ENCODE data around the gene STMN3. TPM values are rescaled to one million over a fixed set of nuclear protein-coding genes. Genes with fewer than 3 reads are reported as not detected.

Gene STMN3
- total RNA-seq, 4 donors from 2014 or later = 2.4 to 6.4 (median 4.7) TPM

DNA sequence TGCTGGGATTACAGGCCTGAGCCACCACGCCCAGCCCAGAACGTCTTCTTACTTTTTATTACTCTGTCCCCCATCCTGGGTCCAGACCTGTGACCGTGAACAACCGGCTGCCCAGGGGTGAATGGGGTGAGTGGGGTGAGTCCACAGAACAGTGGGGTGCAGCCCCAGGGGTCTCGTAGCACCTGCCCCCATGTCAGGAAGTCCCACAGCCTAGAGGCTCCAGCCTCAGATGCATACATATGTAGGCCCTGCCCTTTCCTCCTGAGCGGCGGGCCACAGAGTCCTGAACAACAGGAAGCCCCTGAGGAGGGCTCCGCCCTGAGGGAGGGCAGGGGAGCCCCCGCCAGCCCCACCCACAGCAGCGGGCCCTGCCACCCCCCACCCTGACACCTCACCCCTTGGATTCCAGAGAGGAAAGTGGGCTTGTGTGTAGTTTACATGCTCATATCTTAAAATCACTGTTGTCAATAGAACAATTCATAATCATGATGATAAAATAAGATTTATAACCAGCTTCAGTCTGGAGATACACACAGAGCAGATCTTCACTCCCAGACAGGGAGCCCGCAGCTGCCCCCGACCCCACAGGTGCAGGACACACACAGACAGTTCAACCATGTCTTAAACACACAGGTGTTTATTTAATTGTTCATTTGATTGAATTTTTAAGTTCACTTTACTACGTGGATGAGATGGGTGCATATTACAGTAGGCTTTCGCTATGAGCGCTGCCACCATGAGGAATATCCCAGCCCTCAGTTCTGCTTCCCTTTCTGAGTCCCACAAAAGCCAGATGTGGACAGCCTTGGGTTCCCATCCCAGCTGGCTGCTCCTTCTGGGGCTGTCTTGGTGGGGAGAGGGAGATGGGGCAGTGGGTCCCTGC lies 13.9 kb downstream of the STMN3 start:
- TF ChIP-seq, protein P1, sequence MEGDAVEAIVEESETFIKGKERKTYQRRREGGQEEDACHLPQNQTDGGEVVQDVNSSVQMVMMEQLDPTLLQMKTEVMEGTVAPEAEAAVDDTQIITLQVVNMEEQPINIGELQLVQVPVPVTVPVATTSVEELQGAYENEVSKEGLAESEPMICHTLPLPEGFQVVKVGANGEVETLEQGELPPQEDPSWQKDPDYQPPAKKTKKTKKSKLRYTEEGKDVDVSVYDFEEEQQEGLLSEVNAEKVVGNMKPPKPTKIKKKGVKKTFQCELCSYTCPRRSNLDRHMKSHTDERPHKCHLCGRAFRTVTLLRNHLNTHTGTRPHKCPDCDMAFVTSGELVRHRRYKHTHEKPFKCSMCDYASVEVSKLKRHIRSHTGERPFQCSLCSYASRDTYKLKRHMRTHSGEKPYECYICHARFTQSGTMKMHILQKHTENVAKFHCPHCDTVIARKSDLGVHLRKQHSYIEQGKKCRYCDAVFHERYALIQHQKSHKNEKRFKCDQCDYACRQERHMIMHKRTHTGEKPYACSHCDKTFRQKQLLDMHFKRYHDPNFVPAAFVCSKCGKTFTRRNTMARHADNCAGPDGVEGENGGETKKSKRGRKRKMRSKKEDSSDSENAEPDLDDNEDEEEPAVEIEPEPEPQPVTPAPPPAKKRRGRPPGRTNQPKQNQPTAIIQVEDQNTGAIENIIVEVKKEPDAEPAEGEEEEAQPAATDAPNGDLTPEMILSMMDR (IDR thresholded peaks at IDR 0.05; ENCODE audit: low read depth) = no peak

DNA sequence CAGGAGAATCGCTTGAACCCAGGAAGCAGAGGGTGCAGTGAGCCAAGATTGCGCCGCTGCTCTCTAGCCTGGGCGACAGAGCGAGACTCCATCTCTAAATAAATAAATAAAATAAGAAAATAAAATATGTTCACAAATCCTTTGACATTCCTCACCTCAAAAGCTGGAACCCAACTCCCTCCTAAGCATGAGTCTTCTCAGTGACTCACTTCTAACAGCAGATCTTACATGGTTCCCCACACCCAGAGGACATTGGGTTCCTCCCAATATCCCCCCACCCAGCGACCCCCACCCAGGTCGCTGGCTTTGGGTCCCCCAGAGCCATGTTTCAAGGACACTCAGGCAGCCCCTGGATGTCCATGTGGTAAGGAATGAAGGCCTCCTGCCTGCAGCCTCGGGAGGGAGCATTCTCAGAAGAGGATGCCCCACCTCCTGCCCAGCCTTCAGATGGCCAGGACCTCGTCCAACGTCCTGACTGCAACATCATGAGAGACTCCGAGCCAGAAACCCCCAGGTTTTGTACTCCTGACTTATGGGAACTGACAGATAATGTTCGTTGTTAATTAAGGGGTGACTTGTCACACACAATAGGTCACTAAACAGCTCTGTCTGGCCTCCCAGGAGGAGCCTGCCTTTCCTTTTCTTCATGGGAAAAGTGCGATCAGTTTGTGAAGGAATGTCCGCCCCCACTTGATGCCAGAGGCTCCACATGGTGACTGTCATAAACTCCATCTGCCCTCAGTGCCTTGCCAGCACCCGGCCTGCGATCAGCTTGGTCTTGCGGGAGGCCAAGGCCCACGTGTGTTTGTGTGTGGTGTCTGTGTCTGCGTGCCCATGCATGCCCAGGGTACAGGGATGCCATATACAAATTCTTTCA lies 16.2 kb downstream of the STMN3 start:
- TF ChIP-seq, protein P1 (IDR thresholded peaks at IDR 0.05; ENCODE audit: low read depth) = no peak

DNA sequence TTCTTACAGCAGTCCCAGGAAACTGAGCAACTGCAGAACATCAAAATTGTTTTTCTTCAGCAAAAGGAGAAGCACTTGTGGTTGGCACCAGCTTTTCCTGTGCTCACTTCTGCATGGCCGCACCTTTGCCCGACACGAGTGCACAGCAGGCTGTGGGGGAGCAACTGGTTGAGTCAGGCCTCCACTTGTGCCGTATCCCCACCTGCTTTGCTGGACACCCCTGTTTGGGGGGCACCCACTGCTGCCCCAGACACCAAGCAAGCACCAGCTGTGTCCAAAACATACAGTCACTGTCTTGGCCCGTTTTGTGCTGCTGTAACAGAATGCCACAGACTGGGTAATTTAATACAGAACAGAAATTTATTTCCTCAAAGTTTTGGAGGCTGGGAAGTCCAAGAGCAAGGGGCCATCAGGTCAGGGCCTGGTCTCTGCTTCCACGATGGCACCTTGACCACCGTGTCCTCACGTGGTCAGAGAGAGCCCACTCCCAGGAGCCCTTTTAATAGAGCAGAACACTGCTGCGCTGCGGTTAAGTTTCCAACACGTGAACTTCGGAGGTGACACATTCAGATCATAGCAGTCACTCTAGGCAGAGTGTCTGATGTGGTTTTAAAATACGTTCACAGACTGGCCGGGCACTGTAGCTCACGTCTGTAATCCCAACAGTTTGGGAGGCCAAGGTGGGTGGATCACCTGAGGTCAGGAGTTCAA lies 17.6 kb downstream of the STMN3 start:
- TF ChIP-seq, protein P1 (IDR thresholded peaks at IDR 0.05; ENCODE audit: low read depth) = no peak

DNA sequence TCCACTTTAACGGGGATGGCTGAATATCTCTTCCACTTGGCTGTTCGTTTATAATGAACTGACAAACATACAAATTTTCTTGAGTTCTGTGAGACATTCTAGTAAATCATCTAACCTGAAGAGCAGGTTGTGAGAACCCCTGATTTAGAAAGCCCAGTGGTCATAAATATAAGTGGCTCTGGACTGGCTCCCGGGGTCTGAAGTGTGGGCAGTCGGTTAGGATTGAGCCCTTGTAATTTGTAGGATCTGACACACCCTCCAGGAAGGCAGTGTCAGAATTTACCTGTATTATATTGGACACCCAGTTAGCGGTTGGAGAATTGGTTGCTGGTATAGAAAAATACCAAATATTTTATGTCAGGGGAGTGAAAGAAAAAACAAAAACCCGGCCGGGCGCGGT lies 19.5 kb downstream of the STMN3 start:
- TF ChIP-seq, protein P1 (IDR thresholded peaks at IDR 0.05; ENCODE audit: low read depth) = no peak

DNA sequence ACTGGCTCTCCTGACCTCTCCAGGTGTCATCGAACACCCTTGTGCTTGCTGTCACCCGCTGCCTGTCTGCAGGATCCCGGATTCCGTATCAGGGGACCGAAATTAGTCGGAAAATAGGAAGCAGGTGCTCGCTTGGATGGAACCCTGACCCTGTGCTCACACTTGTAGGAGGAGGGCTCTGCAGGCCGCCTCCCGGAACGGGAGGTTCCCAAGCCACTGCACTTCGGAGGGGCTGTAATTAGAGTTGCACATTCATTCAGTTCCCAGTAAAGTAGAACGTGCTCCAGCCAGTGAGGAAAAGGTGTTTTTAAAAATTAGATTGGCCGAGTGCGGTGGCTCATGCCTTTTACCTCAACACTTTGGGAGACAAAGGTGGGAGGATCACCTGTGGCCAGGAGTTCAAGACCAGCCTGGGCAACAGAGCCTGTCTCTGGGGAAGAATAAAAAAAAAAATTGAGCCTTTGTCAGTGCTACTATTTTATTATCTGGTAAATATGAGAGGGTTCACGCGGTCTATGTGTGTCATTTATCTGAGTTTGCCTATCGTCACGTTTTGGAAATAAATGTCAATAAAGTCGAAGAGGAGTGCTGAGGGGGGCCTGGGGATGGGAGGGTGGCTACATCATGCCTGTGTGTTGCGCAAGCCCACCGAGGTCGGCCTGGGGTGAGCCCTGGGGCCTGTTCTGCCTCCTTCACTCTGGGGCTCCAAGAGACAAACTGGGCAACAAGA lies 24.8 kb downstream of the STMN3 start:
- TF ChIP-seq, protein P1 (IDR thresholded peaks at IDR 0.05; ENCODE audit: low read depth) = no peak

DNA sequence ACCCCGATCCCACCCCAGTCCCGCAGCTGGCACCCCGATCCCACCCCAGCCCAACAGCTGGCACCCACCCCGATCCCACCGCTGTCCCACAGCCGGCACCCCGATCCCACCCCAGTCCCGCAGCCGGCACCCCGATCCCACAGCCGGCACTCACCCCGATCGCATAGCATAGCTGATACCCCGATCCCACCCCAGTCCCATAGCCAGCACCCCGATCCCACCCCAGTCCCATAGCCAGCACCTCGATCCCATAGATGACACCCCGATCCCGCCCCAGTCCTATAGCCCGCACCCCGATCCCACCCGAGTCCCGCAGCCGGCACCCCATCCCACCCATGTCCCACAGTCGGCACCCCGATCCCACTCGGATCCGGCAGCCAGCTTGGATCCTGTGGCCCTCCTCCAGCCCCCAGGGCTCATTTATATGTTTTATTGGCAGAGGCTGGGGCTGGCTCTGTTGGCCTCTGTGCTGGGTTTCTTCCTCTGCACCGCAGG lies 25.4 kb downstream of the STMN3 start:
- TF ChIP-seq, protein P1 (IDR thresholded peaks at IDR 0.05; ENCODE audit: low read depth) = no peak
